HG03378 (cell line): ENCODE results near the gene LRP6.
"Not testable (repeated sequence)": the region's sequence is repeated elsewhere in the genome, so short reads cannot be mapped to it uniquely, and the experiment has no call there.

Experiments
- ATAC-seq: cut with Tn5 transposase; IDR thresholded peaks from one replicate; pipeline ENCODE4 v1.9.1; 2021; ENCODE audit warnings: mild to moderate bottlenecking, moderate library complexity; ENCODE audit not compliant: unreplicated experiment

LRP6 gene

DNA sequence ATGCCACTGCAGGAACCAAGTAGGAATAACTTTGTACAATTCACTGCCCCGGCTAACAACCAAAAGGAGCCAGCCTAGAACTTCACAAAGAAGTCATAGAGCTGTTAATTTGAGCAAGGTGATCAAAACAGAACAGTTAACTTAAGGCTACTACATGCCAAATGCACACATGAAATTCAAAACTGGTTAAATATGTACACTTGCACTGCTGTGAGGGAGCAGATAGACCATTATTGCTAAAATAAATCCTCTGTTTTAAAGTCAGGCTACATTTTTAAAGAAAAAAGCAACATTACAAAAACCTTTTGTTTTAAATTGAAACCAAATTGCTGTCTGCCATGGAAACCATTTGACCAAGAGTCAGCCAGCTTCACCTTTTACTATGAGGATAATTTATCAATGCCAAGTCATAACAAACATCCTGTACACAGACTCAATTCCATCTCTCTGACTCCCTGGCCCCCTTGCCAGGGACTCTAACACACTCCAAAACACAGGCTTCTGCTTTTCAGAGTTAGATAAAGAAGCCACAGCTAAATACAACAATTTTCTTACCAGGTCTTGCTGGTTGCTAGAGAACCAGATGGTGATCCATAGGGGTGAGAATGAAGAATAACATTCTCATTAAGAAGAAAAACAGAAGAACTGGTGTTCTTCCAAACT lies 84.0 kb downstream of the LRP6 start:
- ATAC-seq = no peak

DNA sequence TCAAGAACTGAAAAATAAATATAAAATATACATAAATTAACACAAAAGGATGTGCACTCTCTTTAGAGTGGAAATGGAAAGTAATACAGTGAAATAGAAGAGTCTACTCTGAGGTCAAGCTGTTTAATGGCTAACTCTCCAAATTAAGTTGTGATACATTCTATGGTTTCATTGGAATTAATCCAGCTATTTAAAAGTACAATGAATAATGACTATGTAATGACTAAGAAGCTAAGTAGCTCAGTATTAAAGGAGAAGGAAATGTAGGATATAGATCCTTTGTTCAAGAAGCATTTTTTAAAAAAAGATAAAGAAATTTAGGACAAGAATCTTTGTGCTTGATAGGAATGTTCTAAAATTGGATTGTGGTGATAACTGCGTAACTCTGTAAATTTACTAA lies 85.3 kb downstream of the LRP6 start:
- ATAC-seq = no peak

DNA sequence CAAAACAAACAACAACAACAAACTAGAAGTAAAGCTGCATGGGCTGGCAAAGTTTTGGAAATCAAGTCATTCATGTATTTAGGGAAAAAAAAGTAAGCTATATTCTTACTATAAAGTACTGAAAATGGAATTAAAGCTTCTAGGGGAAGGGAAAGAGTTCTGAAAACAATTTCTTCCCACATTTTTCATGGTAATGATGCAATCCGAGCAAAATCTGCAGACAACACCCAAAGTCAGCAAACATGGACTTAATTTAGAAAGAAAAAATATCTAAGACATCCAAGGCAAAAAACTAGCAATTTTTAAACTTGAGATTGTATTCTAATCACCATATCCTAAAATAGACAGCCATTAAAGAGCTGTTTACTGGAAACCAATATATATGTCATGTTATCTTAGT lies 86.3 kb downstream of the LRP6 start:
- no peak for ATAC-seq

DNA sequence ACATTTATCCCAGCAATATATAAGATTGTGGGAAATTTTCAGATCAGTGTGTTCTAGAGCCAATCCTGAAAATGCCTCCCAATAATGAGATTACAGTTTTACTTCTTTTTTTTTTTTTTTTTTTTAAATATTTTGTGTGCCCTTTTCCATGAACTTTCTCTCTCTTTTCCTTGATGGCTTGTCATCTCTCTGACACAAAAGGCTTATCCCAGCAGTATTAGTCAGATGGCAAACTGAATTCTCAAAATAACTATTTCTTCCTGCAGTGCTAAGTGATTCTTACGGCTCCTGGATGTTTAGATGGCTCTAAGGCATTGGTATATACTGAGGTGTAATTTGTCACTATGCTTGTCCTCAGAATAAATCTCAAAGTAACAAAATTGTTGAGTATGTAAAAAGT lies 86.7 kb downstream of the LRP6 start:
- ATAC-seq = no peak

DNA sequence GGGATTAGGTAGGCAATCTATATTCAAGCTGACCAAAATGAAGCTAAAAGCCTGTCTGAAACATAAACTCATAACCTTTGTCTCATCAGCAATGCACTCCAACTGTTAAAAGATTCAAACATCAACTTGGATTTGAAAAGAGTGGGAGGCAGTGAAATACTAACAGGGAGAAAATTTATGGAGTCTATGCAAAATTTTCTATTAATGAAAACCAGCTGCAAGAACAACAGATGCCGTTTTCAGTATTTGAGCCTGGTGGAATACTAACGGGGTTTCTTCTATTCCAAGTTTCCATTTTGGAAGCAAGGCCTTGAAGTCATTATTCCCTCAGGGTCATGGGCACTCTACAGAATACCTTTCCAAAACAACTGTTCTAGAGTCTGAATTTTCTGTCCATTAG lies 88.3 kb downstream of the LRP6 start:
- no peak for ATAC-seq

DNA sequence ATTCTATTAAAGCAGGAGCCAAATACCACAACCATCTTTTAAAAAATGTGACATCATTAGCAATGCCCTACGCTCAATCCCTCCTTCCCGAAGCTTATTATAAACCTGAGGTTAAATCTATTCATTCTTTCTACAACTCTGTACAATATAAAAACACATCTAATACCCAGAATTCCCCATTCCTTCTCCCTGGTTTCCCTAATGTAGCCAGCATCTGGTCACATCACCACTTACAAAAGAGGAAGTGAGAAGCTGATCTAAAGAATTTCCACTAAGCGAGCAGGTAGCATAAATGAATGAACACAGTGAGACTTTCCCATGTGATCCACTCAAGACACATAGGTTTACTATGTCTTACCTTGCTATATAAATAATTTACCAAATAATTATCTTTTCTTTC lies 90.4 kb downstream of the LRP6 start:
- ATAC-seq = no peak

DNA sequence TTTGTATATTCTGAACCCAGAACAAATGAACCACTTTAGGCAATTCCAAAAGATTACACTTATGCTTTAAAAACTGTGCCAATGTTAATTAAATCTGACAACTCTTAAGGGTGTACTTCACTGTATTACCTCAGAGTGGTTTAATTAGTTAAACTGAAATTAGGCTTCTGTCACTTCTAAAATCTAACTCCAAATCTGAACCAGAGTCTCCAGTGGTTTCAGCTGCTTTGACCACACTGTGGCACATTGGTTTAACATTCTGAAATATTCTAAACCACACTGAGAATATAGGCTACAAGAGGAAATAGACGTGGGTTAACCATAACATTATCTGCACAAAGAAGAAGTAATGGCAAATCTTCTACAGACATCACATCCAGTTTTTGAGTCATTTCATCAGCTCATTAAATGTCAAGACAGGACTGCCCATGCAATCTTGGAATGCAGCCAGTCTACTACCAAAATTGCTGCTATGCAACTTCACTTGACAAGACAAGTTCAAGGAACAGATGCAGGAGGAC lies 94.8 kb downstream of the LRP6 start:
- ATAC-seq = peak; percentile 92

DNA sequence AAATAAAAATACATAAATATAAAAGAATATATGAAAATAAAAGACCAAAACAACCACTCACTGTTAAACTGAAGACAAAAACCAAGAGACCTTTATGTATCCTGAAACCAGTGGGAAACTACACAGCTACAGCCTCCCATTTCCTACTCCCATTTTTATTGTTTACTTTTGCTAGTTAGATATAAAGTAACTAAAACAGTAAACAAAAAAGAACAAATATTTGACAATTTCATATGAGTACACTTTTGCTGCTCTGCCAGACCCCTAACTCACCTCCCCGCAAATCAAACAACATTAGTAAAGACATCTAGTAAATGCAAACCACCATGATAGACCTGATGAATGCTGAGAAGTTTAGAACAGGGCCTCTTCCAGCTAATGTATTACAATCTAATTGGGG lies 99.0 kb downstream of the LRP6 start:
- no peak for ATAC-seq

DNA sequence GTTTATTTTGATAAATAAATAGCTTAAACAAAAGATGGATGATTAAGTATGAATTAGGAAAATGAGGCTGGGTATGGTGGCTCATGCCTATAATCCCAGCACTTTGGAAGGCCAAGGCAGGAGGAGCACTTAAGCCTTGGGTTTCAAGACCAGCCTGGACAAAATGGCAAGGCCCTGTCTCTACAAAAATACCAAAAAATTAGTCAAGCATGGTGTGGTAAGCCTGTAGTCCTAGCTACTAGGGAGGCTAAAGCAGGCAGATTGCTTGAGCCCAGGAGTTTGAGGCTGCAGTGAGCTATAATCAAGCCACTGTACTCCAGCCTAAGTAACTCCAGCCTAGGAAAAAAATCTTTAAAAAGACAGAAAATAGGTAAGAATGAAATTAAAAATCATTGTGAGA lies 100.1 kb downstream of the LRP6 start:
- ATAC-seq = no peak

DNA sequence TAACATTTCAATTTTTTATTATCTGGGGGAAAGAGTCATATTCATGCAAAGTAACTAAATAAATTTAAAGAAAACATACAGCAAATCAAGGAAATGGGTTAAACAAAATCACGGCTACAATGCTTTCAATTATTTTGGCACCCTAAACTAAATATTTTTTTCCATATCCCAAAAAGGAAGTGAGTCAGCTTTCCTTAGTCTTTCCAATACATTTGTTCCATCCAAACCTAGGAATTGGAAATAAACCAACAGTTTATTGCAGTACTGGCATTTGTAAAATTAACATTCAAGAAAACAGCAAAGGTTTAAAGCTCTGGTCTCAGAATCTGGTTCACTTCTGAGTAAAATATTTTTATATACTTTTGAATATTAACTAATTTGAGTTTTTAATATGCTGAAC lies 106.9 kb downstream of the LRP6 start:
- no peak for ATAC-seq

DNA sequence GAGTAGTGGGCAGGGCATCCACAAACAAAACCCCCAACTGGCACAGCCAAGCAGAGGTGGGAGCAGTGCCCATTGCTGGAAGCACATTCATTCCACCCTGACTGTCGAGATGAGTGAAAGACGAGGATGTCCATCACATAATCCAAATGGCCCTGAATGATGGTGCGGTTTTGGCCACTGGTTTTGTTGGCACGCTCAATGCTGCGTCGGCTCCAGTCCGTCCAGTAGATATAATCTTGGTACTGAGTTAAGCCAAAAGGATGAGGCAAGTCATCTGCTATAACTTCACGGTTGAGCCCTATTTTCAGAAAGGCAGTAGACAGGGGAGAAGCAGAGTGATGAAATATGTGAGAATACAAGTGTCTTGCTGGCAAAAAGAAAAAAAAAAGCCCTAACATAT lies 108.0 kb downstream of the LRP6 start:
- ATAC-seq = no peak

DNA sequence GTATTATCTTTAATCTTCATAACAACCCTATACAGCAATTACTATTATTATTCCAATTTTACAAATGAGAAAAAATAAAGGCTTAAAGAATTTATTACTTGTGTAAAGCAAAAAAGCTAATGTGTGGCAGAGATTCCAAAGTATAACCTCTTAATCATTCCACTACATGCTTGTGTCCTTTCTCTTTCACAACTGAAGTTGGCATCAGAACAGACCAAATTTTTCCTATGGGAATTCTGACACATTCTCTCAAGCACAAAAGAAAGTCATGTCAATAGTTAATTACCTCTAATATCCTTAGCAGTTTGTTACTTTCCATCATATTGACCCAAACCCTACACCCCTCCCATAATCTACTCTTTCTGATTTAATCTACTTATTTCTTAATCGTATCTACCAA lies 109.4 kb downstream of the LRP6 start:
- ATAC-seq = no peak

DNA sequence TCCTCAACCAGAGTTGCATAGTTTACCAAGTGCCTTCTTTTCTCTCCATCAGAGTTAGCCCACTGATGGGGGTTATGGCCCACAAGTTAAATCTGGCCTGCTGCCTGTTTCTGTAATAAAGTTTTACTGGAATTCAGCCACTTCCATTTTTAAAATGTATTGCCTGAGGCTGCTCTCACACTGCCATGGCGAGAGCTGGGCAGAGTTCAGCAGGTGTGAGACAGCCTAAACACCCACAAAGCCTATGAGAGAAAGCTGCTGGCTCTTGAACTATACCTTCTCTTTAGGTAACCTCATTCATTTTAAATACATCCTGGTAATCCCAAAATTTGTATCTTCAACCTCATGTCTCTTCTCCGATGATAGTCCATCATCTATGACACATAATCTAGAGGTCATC lies 110.0 kb downstream of the LRP6 start:
- no peak for ATAC-seq

DNA sequence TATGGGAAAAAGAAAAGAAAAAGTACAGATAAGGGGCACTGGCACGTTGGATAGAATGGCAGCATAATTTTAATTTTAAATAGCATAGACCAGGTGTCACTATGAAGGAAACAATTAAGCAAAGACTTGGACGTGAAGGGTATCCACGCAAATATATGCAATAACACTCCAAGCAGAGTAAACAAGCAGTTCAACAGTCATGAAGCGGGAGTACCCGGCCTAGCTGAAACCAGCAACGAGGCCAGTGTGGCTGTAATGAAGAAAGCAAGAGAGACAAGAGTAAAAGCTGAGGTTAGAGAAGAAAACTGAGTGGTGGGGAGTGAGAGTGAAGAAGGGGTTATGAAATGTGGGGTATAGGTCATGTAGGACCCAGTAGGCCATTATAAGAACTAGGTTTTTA lies 110.7 kb downstream of the LRP6 start:
- ATAC-seq = no peak

DNA sequence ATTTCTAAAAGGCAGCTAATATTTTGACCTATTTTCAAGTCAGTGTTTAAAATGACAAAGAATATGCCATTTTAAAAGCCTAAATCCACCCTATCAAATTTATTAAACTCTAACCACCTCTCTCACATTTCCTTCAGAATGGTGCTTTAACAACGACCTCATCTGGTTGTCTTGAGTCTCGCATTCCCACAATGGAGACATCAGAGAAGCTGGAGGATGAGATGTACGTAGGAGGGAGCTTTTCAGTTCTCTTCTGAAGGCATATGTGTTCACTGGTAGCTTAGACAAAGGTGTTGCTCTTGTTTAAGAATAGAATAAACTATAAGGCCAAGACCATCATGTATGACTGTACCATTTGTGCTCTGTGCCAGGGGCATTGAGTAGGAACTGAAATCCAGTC lies 113.2 kb downstream of the LRP6 start:
- ATAC-seq = no peak

DNA sequence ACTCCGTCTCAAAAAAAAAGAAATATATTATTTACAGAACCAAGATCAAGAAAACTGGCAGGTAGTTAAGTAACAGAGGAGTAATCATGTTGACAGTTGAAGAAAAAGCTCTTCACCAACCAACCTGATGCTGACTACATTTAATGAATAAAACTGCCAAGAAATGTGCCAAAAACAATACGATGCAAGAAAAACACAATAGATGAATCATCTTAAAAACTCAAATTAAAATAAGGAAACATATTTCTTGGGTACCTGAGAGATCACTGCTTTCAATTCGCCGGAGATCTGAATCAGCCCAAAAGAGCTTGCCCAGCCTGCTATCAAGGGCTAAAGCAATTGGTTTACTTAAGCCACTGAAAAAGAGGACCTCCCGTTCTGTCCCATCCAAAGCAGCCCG lies 119.7 kb downstream of the LRP6 start:
- ATAC-seq = no peak

DNA sequence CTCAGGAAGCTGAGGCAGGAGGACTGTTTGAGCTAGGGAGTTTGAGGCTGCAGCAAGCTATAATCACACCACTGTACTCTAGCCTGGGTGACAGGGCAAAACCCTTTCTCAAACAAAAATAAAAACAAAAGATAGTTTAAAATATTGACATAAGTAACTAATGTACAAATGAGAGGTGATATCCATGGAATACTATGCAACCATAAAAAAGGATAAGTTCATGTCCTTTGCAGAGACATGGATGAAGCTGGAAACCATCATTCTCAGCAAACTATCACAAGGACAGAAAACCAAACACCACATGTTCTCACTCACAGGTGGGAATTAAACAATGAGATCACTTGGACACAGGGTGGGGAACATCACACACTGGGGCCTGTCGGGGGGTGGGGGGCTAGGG lies 122.3 kb downstream of the LRP6 start:
- ATAC-seq = not testable (repeated sequence)

DNA sequence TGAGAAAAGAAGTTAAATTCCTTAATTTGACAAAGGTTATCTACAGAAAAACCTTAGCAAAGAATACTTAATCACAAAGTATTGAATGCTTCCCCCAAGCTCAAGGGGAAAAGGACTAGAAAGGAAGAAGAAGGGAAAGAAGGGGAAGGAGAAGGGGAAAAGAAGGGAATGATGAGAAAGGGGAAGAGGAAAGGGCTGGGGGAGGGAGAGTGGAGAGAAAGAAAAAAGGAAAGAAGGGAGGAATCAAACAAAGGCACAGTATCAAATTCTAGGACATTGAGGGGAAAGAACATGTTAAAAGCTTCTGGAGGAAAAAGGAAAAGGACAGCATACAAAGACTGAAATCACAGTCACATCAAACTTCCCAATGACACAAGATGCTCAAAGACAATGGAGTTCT lies 125.8 kb downstream of the LRP6 start:
- ATAC-seq = no peak

DNA sequence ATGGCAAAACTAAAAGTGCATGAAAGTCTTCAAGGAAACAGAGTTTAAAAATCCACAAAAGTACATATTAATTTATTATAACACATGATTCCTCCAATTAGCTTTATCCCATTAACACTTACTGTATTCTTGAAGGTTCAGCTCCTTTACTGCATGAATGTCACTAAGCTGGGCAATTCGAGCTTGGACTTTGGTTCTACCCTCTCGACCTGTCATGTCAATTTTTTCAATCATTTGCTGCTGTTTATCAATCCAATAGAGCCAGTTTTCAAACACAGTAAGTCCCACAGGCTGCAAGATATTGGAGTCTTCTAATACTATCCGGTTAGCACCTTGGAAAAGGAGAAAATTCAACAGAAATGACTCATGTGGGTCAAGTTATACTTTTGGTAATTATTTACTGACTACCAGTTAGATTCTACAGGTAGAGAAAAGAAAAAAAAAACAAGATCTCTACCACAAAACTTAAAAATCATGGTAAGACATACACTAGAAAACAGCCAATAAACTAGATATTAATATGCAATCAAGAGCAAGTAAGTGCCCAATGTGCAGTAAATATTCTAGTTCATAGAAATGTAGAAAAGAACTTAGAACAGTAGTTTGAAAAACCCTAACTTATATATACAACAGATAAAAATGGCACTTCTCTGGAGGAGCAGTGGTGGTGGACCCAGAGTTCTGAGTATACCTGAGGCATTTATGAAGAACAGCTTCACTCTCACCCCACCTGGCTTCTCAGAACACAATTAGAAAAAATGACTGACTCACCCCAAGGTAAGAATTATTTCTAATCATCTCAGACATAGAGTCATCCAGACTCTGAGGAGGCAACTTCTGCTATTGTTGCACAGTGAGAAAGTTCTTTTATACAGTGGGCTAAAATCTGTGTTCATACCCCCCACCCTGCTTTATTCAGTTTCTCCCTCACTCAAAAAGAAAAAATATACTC lies 128.4 kb downstream of the LRP6 start:
- ATAC-seq = no peak

DNA sequence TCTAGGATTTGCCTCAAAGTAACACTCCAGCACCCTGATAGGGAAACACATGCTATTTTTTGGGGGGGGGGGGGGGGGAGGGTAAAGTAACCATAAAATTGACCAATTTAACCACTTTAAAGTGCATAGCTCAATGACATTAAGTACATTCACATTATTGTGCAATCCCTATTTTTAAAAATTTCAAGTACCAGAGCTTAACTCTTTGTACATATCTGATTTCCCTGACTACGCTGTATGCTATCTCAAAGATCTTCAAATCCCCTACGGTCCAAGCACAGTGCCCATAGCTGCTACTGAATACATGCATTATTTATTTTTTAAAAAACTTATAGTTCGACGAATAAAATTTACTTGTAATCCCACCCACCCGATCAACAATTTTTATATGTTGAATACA lies 133.1 kb downstream of the LRP6 start:
- ATAC-seq = no peak

DNA sequence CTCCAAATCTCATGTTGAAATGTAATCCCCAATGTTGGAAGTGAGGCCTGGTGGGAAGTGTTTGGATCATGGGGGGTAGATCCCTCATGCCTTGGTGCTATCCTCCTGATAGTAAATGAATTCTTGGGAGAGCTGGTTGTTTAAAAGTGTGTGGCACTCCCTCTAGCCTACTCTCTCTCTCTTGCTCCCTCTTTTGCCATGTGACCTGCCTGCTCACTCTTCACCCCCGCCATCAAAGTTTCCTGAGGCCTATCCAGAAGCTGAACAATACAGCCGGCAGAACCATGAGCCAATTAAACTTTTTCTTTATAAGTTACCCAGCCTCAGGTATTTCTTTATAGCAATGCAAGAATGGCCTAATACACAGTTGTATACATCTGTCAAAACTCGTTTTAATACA lies 133.6 kb downstream of the LRP6 start:
- ATAC-seq = no peak

DNA sequence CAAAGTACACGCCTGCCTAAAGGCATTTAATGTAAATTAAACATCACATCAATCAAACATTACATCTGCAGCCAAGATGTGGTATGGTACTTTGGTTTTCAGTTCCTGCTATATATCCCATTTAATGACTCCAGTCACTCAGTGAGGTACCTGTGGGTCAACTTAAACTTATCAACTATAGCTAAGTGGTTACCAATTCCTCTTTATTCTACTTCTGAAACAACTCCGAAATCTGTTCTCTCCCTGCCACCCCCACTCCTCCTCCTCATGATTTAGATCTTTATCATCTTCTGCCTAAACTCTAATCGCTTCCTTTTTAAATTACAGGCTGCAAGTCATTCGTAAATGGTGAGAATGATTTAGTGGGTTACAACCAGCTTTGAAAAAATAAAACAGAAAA lies 138.2 kb downstream of the LRP6 start:
- ATAC-seq = no peak
